ENCODE results near the gene KIF2C.
"Not testable (repeated sequence)": the region's sequence is repeated elsewhere in the genome, so short reads cannot be mapped to it uniquely, and the experiment has no call there.

Gene KIF2C

DNA sequence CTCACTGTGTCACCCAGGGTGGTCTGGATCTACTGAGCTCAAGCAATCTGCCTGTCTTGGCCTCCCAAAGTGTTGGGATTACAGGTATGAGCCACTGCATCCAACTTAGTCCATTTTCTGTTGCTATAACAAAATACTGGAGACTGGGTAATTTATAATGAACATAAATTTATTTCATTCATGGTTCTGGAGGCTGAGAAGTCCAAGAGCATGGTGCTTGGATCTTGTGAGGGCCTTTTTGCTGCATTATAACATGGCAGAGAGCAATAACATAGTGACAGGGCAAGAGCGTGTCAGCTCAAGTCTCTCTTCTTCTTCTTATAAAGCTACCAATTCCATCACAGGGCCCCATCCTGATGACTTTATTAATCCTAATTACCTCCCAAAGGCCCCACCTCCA lies 3.6 kb upstream of the KIF2C start:
- no peak for FAIRE-seq
- TF ChIP-seq, protein P1, sequence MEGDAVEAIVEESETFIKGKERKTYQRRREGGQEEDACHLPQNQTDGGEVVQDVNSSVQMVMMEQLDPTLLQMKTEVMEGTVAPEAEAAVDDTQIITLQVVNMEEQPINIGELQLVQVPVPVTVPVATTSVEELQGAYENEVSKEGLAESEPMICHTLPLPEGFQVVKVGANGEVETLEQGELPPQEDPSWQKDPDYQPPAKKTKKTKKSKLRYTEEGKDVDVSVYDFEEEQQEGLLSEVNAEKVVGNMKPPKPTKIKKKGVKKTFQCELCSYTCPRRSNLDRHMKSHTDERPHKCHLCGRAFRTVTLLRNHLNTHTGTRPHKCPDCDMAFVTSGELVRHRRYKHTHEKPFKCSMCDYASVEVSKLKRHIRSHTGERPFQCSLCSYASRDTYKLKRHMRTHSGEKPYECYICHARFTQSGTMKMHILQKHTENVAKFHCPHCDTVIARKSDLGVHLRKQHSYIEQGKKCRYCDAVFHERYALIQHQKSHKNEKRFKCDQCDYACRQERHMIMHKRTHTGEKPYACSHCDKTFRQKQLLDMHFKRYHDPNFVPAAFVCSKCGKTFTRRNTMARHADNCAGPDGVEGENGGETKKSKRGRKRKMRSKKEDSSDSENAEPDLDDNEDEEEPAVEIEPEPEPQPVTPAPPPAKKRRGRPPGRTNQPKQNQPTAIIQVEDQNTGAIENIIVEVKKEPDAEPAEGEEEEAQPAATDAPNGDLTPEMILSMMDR (IDR thresholded peaks at IDR 0.05; ENCODE audit: insufficient read depth, missing control alignments), result no peak
- no peak for DNase-seq (ENCODE audit: insufficient read length, low spot score)

DNA sequence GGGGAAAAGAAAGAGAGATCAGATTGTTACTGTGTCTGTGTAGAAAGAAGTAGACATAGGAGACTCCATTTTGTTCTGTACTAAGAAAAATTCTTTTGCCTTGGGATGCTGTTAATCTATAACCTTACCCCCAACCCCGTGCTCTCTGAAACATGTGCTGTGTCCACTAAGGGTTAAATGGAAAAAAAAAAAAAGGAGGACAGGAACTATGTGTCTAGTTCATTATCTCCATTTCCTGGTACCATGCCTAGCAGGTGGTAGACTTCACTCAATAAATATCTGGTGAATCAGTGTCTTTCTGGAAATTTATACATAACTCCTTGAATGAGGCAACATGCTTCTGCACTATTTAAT lies 707 bp upstream of the KIF2C start:
- not testable (repeated sequence) for DNase-seq (ENCODE audit: insufficient read length, low spot score); FAIRE-seq

DNA sequence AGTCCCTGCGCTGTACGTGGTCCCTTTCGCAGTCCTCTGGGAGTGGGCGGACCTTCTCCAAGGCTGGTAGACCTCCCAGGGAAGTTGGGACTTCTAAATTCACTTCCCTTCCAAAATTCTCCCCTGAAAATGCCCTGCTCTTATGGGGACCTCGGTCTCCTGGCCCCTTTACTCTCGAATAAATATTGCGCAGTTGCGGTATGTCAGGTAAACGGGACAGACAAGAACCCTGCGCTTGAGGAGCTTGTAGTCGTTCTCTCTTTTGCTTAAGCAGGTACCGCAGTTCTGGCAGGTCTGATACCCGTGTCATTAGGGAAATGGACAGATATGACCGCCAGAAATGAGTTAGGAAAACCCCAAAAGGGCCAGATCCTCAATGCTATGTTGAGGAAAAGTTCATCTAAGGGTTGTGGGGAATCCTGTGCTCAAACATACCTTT lies 561 bp downstream of the KIF2C start:
- DNase-seq (ENCODE audit: insufficient read length, low spot score), result no peak
- TF ChIP-seq, protein P1 (IDR thresholded peaks at IDR 0.05; ENCODE audit: insufficient read depth, missing control alignments), result no peak
- no peak for FAIRE-seq

DNA sequence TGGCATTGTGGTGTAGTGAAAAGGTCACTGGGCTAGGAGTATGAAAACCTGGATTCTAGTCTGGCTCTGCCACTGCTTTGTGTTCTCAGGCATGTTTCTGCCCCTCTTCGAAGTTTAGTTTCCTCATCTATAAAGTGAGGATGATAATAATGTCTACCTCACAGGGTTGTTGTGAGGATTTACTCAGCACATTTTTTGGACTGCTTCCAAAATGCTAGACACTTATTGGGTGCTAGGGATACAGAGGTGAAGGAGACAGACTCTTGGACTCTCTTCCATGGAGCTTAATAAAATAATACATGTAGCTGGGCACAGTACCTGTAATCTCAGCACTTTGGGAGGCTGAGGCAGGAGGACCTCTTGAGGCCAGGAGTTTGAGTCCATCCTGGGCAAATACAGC lies 3.6 kb downstream of the KIF2C start:
- FAIRE-seq (no peak), DNase-seq (ENCODE audit: insufficient read length, low spot score) (no peak)
- TF ChIP-seq, protein P1 (IDR thresholded peaks at IDR 0.05; ENCODE audit: insufficient read depth, missing control alignments), result no peak

DNA sequence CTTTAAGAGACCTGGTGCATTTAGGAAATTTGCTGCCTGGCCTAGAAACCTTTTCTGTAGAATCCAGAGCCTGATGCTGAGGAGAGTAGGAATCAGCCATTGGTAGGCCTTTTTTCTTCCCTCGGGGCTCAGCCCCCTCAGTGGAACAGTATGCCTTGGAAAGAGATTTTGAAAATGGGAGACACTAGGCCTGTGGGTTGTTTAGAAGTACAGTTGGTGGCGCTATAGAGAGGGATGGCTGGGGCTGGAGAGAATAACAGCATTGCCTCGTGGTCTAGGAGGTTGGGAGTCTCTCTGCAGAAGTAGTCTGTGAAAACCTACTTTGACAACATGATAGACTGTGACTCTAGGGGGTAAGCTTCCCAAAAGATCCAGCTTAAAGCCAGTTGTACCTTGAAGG lies 8.2 kb downstream of the KIF2C start:
- FAIRE-seq (no peak), DNase-seq (ENCODE audit: insufficient read length, low spot score) (no peak)
- TF ChIP-seq, protein P1 (IDR thresholded peaks at IDR 0.05; ENCODE audit: insufficient read depth, missing control alignments), result no peak

DNA sequence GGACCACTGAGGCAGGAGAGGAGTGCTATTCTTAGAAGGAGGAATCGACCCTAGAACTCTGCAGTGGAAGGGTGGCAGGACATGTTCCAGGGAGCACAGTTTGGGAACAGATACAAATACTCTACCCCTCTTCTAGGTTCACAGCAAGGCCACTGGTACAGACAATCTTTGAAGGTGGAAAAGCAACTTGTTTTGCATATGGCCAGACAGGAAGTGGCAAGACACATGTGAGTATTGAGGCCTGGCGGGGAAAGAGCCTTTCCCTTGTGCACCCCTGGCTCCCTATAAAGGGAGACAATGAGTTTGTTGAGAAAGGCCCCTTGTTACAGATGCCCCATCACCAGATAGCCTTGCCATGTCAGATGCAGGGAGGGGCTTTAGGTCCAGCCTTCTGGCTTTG lies 17.8 kb downstream of the KIF2C start:
- TF ChIP-seq, protein P1 (IDR thresholded peaks at IDR 0.05; ENCODE audit: insufficient read depth, missing control alignments), result no peak
- DNase-seq (ENCODE audit: insufficient read length, low spot score), result no peak
- FAIRE-seq, result no peak

DNA sequence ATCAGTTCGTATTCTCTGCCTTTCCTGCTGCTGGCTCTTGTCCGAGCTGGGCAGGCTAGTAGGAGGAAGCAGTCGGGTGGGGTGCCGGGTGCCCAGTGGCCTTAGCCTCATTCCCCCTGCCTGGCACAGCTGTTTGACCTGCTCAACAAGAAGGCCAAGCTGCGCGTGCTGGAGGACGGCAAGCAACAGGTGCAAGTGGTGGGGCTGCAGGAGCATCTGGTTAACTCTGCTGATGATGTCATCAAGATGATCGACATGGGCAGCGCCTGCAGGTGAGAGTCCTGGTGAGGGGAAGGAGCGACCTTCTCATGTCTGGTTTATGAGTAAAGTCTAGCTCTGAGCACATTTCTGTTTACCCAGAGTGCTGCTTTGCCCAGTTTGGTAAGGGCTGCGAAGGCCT lies 19.4 kb downstream of the KIF2C start:
- DNase-seq (ENCODE audit: insufficient read length, low spot score) (no peak), FAIRE-seq (no peak)
- TF ChIP-seq, protein P1 (IDR thresholded peaks at IDR 0.05; ENCODE audit: insufficient read depth, missing control alignments), result no peak

DNA sequence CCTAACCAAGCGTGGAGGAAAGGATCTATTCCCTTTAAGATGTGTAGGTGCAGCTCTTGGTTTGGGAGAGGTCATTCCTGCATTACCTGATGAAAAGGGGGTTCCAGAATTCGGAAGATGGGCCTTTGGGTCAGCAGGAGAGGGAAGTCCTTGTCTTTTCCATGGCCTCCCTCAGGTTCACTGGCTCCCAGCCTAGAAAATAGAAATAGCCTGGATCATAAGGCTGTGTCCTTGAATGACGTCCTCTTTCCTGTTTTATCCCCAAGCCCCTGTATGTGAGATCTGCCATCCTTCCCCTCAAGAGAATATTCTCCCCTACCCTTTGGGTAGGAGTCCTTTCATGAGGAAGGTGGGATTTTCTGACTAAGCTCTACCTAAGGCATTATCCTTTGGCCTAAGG lies 21.2 kb downstream of the KIF2C start:
- FAIRE-seq, result no peak
- TF ChIP-seq, protein P1 (IDR thresholded peaks at IDR 0.05; ENCODE audit: insufficient read depth, missing control alignments), result no peak

DNA sequence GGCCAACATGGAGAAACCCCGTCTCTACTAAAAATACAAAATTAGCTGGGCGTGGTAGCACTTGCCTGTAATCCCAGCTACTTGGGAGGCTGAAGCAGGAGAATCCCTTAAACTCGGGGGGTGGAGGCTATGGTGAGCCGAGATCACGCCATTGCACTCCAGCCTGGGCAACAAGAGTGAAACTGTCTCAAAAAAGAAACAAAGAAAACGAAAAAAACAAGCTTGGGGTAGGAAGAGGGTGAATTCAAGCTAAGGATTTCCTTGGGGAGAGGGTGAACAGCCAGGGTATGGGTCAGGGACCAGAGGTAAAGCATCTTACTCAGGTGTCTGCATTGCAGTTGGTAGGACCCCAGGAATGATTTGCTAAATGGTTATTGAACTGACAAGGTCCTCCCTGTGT lies 26.8 kb downstream of the KIF2C start:
- not testable (repeated sequence) for DNase-seq (ENCODE audit: insufficient read length, low spot score); FAIRE-seq

More for the DNA sequence above, 21.2 kb downstream of the KIF2C start:
- no peak for DNase-seq (ENCODE audit: insufficient read length, low spot score)

Measured in D721Med (cell line).